Nephron (organoid): ENCODE results near the gene CLECL1.

Source experiments
- H3K27ac Mint-ChIP-seq, 3 experiments: 2 replicates each; pipeline ENCODE4 v1.8.0; 2020; ENCODE audit warnings: mixed read lengths in 3 of 3, mild to moderate bottlenecking in 2 of 3, moderate library complexity in 1 of 3
- H3K27me3 Mint-ChIP-seq: 2 replicates; pipeline ENCODE4 v1.8.0; 2021; ENCODE audit warnings: low read depth, mild to moderate bottlenecking, moderate library complexity, mixed read lengths
- H3K36me3 Mint-ChIP-seq: 2 replicates; pipeline ENCODE4 v1.8.0; 2020; ENCODE audit warnings: low read depth, mixed read lengths
- H3K4me1 Mint-ChIP-seq: 2 replicates; pipeline ENCODE4 v1.8.0; 2020; ENCODE audit warnings: mixed read lengths
- H3K4me3 Mint-ChIP-seq, 3 experiments: 2 replicates each; pipeline ENCODE4 v1.8.0; 2020; ENCODE audit warnings: mild to moderate bottlenecking in 3 of 3, mixed read lengths in 3 of 3, moderate library complexity in 2 of 3
- H3K9me3 Mint-ChIP-seq: 2 replicates; pipeline ENCODE4 v1.8.0; 2020; ENCODE audit warnings: mixed read lengths
- CTCF ChIP-seq, 3 experiments: fragments of 200-600 bp; sonication (generic); IDR thresholded peaks; one replicate each; pipeline ENCODE4 v1.5.0; 2021; ENCODE audit warnings: antibody characterized with exemption in 3 of 3; ENCODE audit not compliant: unreplicated experiment in 3 of 3

CLECL1 gene

DNA sequence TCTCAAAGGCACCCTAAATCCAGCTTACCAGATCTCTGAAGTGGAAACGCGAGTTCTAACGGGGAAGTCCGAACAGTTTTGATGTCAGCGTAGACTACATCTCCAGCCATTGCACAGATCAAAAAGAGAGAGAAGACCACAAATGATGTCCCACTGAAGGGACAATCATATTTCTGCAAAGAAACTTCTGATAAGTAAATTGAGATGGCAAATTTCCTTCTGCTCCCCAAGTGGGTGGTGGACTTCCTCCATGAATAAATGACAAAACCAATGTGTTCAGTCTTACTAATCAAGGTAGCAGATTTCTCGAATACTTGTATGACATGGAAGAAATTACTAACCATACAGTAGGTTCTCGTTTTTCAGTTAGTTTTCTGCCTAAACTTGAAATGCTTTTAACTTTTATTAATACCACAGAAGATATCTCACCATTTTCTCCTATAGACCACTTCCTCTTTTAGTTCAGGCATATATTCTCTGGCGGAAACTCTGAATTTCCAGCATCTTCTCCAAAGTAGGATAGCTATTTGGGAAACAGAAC, at the start of gene CLECL1:
Gene CLECL1, minus strand, starts transcription at position 177 of the 541 bp plus-strand sequence.
- H3K4me1 Mint-ChIP-seq: peaks cover 10% of the 10 kb centered on the region
- H3K36me3 Mint-ChIP-seq: no peaks in the 10 kb centered on the region
- H3K4me3 Mint-ChIP-seq: no peak within 1 kb of the TSS
- no peaks in the 10 kb centered on the region for H3K27me3 Mint-ChIP-seq
- no peak within 1 kb of the TSS for H3K27ac Mint-ChIP-seq
- H3K9me3 Mint-ChIP-seq: no peaks in the 10 kb centered on the region
- no peak for TF ChIP-seq CTCF (IDR thresholded peaks at IDR 0.05; ENCODE audit: unreplicated experiment in 3 of 3)

DNA sequence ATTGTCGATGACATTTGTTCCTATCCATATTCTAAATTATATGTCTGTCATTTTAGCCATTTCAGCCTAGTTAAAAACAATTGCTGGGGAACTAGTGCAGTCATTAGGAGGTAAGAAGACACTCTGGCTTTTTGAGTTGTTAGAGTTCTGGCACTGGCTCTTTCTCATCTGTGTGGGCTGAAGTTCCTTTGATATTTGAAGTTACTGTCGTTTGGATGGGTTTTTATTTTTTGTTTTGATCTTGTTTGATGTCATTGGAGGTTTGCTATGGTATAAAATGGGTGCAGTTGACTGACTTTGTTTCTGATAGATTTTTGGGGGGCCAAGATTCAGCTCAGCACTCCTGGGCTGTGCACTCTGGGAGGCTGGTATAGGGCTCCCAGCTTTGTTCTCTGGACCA, 48.5 kb upstream of the CLECL1 start:
- no peaks in the 10 kb centered on the region for H3K36me3 Mint-ChIP-seq
- H3K27ac Mint-ChIP-seq: no peak overlapping the region
- no peaks in the 10 kb centered on the region for H3K4me1 Mint-ChIP-seq
- H3K27me3 Mint-ChIP-seq: no peaks in the 10 kb centered on the region
- no peak for TF ChIP-seq CTCF (IDR thresholded peaks at IDR 0.05; ENCODE audit: unreplicated experiment in 3 of 3)
- H3K9me3 Mint-ChIP-seq: no peaks in the 10 kb centered on the region
- no peak overlapping the region for H3K4me3 Mint-ChIP-seq

- Mint-ChIP-seq H3K27ac (no peak overlapping the region), H3K36me3 (no peaks in the 10 kb centered on the region), H3K9me3 (no peaks in the 10 kb centered on the region), H3K4me3 (no peak overlapping the region), H3K4me1 (no peaks in the 10 kb centered on the region), H3K27me3 (no peaks in the 10 kb centered on the region)
- TF ChIP-seq CTCF (IDR thresholded peaks at IDR 0.05; ENCODE audit: unreplicated experiment in 3 of 3): no peak
These were observed 46.3 kb upstream of the CLECL1 start for GRCh38 chr12:9779209-9779608.

DNA sequence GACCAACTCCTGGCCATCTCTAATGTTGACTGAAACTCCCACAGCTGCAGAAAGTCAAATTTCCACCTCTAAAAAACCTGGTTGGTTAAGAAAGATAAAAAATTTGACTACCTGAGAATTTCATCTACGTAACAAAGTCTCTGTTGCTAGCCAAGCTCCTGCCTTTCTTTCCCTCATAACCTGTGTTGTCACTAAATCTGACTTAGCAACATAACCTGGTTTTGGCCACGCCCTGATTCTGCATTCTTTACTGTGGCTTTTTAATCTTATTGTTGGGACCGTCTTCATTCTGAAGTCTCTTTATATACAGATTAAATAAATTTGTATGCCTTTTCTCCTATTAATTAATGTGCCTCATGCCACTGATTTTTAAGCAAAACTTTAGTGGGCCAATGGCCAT, 43.9 kb upstream of the CLECL1 start:
- Mint-ChIP-seq H3K4me1 (no peaks in the 10 kb centered on the region), H3K27me3 (no peaks in the 10 kb centered on the region), H3K27ac (no peak overlapping the region), H3K36me3 (no peaks in the 10 kb centered on the region), H3K4me3 (no peak overlapping the region), H3K9me3 (no peaks in the 10 kb centered on the region)
- TF ChIP-seq CTCF (IDR thresholded peaks at IDR 0.05; ENCODE audit: unreplicated experiment in 3 of 3): no peak

GRCh38 chr12:9773216-9773877, 40.5 kb upstream of the CLECL1 start:
- no peak overlapping the region for H3K27ac Mint-ChIP-seq
- no peaks in the 10 kb centered on the region for H3K27me3 Mint-ChIP-seq
- H3K4me3 Mint-ChIP-seq: no peak overlapping the region
- no peaks in the 10 kb centered on the region for H3K4me1 Mint-ChIP-seq
- TF ChIP-seq CTCF (IDR thresholded peaks at IDR 0.05; ENCODE audit: unreplicated experiment in 3 of 3): no peak
- no peaks in the 10 kb centered on the region for H3K36me3 Mint-ChIP-seq
- H3K9me3 Mint-ChIP-seq: no peaks in the 10 kb centered on the region

DNA sequence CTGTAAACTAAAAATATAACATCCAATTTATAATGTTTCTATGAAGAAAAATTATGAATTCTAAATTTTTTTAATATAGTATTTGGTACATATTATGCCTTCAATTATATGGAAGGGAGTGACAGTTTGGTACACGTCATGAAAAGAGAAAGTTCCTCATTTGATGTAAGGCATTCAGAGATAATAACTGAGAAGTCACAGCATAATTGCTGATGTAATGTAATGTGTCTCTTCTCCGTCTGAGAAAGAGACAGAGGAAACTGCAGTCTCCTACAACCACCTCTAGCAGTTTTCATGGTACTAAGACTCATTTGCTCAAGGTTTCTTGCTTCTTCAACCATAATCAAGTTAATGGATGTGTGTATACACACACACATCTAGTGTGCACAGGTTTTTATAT, 30.1 kb upstream of the CLECL1 start:
- no peak for TF ChIP-seq CTCF (IDR thresholded peaks at IDR 0.05; ENCODE audit: unreplicated experiment in 3 of 3)
- Mint-ChIP-seq H3K4me1 (no peaks in the 10 kb centered on the region), H3K9me3 (no peaks in the 10 kb centered on the region)

More for the DNA sequence above, 30.1 kb upstream of the CLECL1 start:
- no peak overlapping the region for H3K4me3 Mint-ChIP-seq
- no peaks in the 10 kb centered on the region for H3K36me3 Mint-ChIP-seq
- H3K27me3 Mint-ChIP-seq: no peaks in the 10 kb centered on the region
- H3K27ac Mint-ChIP-seq: no peak overlapping the region
